B cell (primary cell): Measurements from ENCODE around the gene PACRG. TPM values are rescaled to one million over a fixed set of nuclear protein-coding genes. Genes with fewer than 3 reads are reported as not detected.

Experiments
- ATAC-seq: fragments of 200-7000 bp; cut with Tn5 transposase; one replicate; pipeline ENCODE4 v1.10.0; 2021; ENCODE audit warnings: low read depth, mild to moderate bottlenecking, moderate number of reproducible peaks, moderate library complexity
- CTCF ChIA-PET: fragments of 350-600 bp; sonication (Branson Sonifier 250); formaldehyde crosslinking; loops from one replicate; lab custom pipeline; 2021; ENCODE audit warnings: antibody characterized with exemption, inconsistent platforms; lab: Charles Lee
- POLR2A ChIA-PET: fragments of 350-600 bp; sonication (Branson Sonifier 250); formaldehyde crosslinking; loops from one replicate; lab custom pipeline; 2021; ENCODE audit warnings: antibody characterized with exemption; lab: Charles Lee
- DNase-seq: peaks from one replicate; pipeline ENCODE4 v3.0.0; 2013
- H2AFZ ChIP-seq: 2 replicates; pipeline ENCODE4 v1.6.1; 2012; ENCODE audit warnings: mild to moderate bottlenecking, low read depth, low read length; ENCODE audit not compliant: insufficient read depth, poor library complexity, severe bottlenecking
- H3K27ac ChIP-seq, 2 donors: 1 replicate in 1 of 2; 2 replicates in 1 of 2; pipeline ENCODE4 v1.5.1; 2012 to 2013; ENCODE audit warnings: low read length in 2 of 2, mild to moderate bottlenecking in 2 of 2, moderate library complexity in 1 of 2
- H3K27me3 ChIP-seq, 4 experiments: fragments of 200-600 bp in 1 of 4; sonication (generic) in 1 of 4; replicated peaks in 1 of 4; 1 replicate in 2 of 4; 2 replicates in 2 of 4; pipeline versions ENCODE4 v1.6.1 to v1.7.0; 2013 to 2016; ENCODE audit warnings: low read length in 3 of 4, mild to moderate bottlenecking in 2 of 4, mixed read lengths in 1 of 4, moderate library complexity in 1 of 4; ENCODE audit not compliant: insufficient read depth in 4 of 4, control insufficient read depth in 3 of 4; ENCODE audit errors: control extremely low read depth in 1 of 4
- H3K36me3 ChIP-seq, 2 experiments: replicated peaks in 1 of 2; 1 replicate in 1 of 2; 2 replicates in 1 of 2; pipeline versions ENCODE4 v1.6.1 to v1.7.1; 2013; ENCODE audit warnings: low read length in 1 of 2; ENCODE audit not compliant: insufficient read depth in 2 of 2, control insufficient read depth in 1 of 2; ENCODE audit errors: control extremely low read depth in 1 of 2, extremely low read depth in 1 of 2
- H3K4me1 ChIP-seq, 2 donors: fragments of 200-600 bp in 1 of 2; sonication (generic) in 1 of 2; 1 replicate in 1 of 2; 2 replicates in 1 of 2; pipeline versions ENCODE4 v1.5.1 to v1.6.1; 2013 to 2017; ENCODE audit warnings: low read length in 2 of 2; ENCODE audit not compliant: control insufficient read depth in 2 of 2, insufficient read depth in 2 of 2
- H3K4me2 ChIP-seq: replicated peaks from 2 replicates; pipeline ENCODE3; 2012; ENCODE audit warnings: mild to moderate bottlenecking, low read depth, low read length; ENCODE audit not compliant: poor library complexity, severe bottlenecking
- H3K4me3 ChIP-seq, 5 experiments: fragments of 200-600 bp in 1 of 5; sonication (generic) in 1 of 5; 1 replicate in 3 of 5; 2 replicates in 2 of 5; pipeline versions ENCODE4 v1.5.1 to v1.7.0; 2011 to 2016; ENCODE audit warnings: low read length in 4 of 5, mild to moderate bottlenecking in 4 of 5, low read depth in 2 of 5, control low read depth in 1 of 5, moderate library complexity in 1 of 5; ENCODE audit not compliant: insufficient read depth in 1 of 5; ENCODE audit errors: control extremely low read depth in 1 of 5, extremely low read depth in 1 of 5
- H3K79me2 ChIP-seq: fragments of 200-600 bp; sonication (generic); one replicate; pipeline ENCODE4 v1.6.0; 2016; ENCODE audit warnings: low read length; ENCODE audit not compliant: control insufficient read depth, insufficient read depth
- H3K9ac ChIP-seq: fragments of 200-600 bp; sonication (generic); 2 replicates; pipeline ENCODE4 v1.6.1; 2017; ENCODE audit warnings: mild to moderate bottlenecking, low read length, moderate library complexity
- H3K9me3 ChIP-seq, 3 donors: one replicate each; pipeline versions ENCODE4 v1.6.1 to v1.7.1; 2013; ENCODE audit warnings: low read length in 2 of 3; ENCODE audit not compliant: control insufficient read depth in 2 of 3, insufficient read depth in 1 of 3; ENCODE audit errors: control extremely low read depth in 1 of 3
- H4K20me1 ChIP-seq: 2 replicates; pipeline ENCODE4 v1.6.0; 2012; ENCODE audit warnings: mild to moderate bottlenecking, low read length; ENCODE audit not compliant: insufficient read depth, control insufficient read depth, poor library complexity, severe bottlenecking
- H3K27ac Mint-ChIP-seq: one replicate; pipeline ENCODE4 v1.8.0; 2021; ENCODE audit warnings: mixed read lengths
- H3K27me3 Mint-ChIP-seq: one replicate; pipeline ENCODE4 v1.8.0; 2021; ENCODE audit warnings: mixed read lengths
- H3K4me1 Mint-ChIP-seq: one replicate; pipeline ENCODE4 v1.8.0; 2021; ENCODE audit warnings: mixed read lengths
- H3K4me3 Mint-ChIP-seq: one replicate; pipeline ENCODE4 v1.8.0; 2021; ENCODE audit warnings: mixed read lengths
- H3K9me3 Mint-ChIP-seq: one replicate; pipeline ENCODE4 v1.8.0; 2022; ENCODE audit warnings: mixed read lengths; ENCODE audit not compliant: insufficient read depth
- CTCF ChIP-seq: fragments of 200-600 bp; IDR thresholded peaks from one replicate; pipeline ENCODE4 v1.8.0; 2022; ENCODE audit warnings: antibody characterized with exemption, mild to moderate bottlenecking
- EZH2 ChIP-seq: IDR thresholded peaks from 2 replicates; pipeline ENCODE4 v1.6.1; 2012; ENCODE audit warnings: borderline replicate concordance, low read depth, mild to moderate bottlenecking, moderate library complexity, low read length; ENCODE audit not compliant: insufficient read depth, poor library complexity, severe bottlenecking
- WGBS: methylation state at CpG from one replicate; pipeline ENCODE4 v1.1.5; 2013; ENCODE audit warnings: missing lambda C conversion rate; ENCODE audit not compliant: insufficient coverage; 5-methylcytosine and 5-hydroxymethylcytosine counted together
- intact Hi-C: fragments of 100-400 bp; cut with micrococcal nuclease; formaldehyde crosslinking; loops from one replicate; pipeline ENCODE4 v1.10.0; 2022
- polyA plus RNA-seq: library from polyadenylated mRNA; depleted of rRNA; stranded (reverse); fragments of >200 nt; gene quantifications from 2 replicates; pipeline ENCODE4 v1.2.3, GENCODE V29; 2012
- total RNA-seq, 2 donors: library from RNA; stranded (reverse); fragments of 120-200 nt in 1 of 2; gene quantifications; 1 replicate in 1 of 2; 2 replicates in 1 of 2; pipeline versions ENCODE4 v1.2.3 to v1.2.4, GENCODE V29; 2013 to 2022

The PACRG gene
- total and polyA plus RNA-seq, 2 donors (not counting 1 experiment from before 2014, with no cell fraction given) = not detected

- Mint-ChIP-seq H3K4me3 (no peak overlapping the region), H3K27ac (no peak overlapping the region), H3K9me3 (no peaks in the 10 kb centered on the region), H3K27me3 (no peaks in the 10 kb centered on the region), H3K4me1 (no peaks in the 10 kb centered on the region)
- DNase-seq (no peak), ATAC-seq (no peak)
- POLR2A ChIA-PET = no interaction called here
- Histone ChIP-seq H3K4me2 (no peak overlapping the region), H3K9ac (no peak overlapping the region), H3K27ac (no peak overlapping the region), H3K4me3 (no peak overlapping the region), H3K9me3 (peaks cover 0 to 20% (median 0%) of the 10 kb centered on the region in 3 donors), H2AFZ (no peak overlapping the region), H3K27me3 (no peaks in the 10 kb centered on the region), H3K4me1 (no peaks in the 10 kb centered on the region), H3K36me3 (no peaks in the 10 kb centered on the region), H3K79me2 (no peaks in the 10 kb centered on the region), H4K20me1 (no peaks in the 10 kb centered on the region)
- CTCF ChIA-PET = no interaction called here
- no peak for TF ChIP-seq EZH2
- no peak for TF ChIP-seq CTCF
- intact Hi-C loops = no loop called here
- 83% methylated on average over 14 of the region's 15 CpGs for WGBS
Measured at GRCh38 chr6:162887981-162888689, 160.4 kb downstream of the PACRG start.

- H4K20me1 ChIP-seq = no peaks in the 10 kb centered on the region
- no peaks in the 10 kb centered on the region for H3K27me3 Mint-ChIP-seq
- CTCF ChIA-PET = no interaction called here
- no peak overlapping the region for H2AFZ ChIP-seq
- no peak overlapping the region for H3K27ac ChIP-seq
- no peak overlapping the region for H3K4me2 ChIP-seq
- POLR2A ChIA-PET = no interaction called here
- no peak overlapping the region for H3K27ac Mint-ChIP-seq
- no peaks in the 10 kb centered on the region for H3K79me2 ChIP-seq
- no peak overlapping the region for H3K4me3 Mint-ChIP-seq
- H3K27me3 ChIP-seq = no peaks in the 10 kb centered on the region
- intact Hi-C loops = no loop called here
- ATAC-seq = no peak
- no peak overlapping the region for H3K4me3 ChIP-seq
- no peaks in the 10 kb centered on the region for H3K9me3 Mint-ChIP-seq
- H3K9me3 ChIP-seq = peaks cover 0 to 21% (median 0%) of the 10 kb centered on the region in 3 donors
- H3K9ac ChIP-seq = no peak overlapping the region
- no peak for DNase-seq
- no peaks in the 10 kb centered on the region for H3K4me1 ChIP-seq
- WGBS = no CpG with 5 or more reads among the region's 1 CpG
- H3K4me1 Mint-ChIP-seq = no peaks in the 10 kb centered on the region
- no peaks in the 10 kb centered on the region for H3K36me3 ChIP-seq
- TF ChIP-seq CTCF (no peak), EZH2 (no peak)
Measured at GRCh38 chr6:162889303-162889702, 161.5 kb downstream of the PACRG start.
